ENCODE data around the gene NHEJ1. TPM values are rescaled to one million over a fixed set of nuclear protein-coding genes. Genes with fewer than 3 reads are reported as not detected.

The NHEJ1 gene
- total and polyA plus RNA-seq, 8 donors: 4.5 to 25.5 (median 11.8) TPM

DNA sequence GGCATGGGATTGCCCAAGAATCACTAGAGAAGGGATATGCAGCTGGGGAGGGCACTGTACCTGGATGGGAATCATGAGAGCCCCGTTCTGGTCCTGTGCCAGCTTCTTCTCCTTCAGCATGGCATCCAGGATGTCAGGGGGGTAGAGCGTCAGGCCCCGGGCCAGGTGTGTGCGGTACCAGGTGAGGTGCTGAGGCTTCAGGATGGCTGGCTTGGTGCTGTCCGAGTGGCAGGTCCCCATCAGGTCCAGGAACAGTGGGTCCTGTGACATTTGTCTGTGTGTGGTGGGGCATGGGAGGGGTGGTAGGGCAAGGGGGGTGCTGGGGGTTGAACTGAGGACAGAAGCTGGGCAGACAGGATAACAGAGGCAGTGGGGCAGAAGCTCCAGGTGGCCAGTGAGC lies 132.5 kb downstream of the NHEJ1 start:
- TF ChIP-seq CTCF (IDR thresholded peaks at IDR 0.05) (no peak), POLR2AphosphoS5 (IDR thresholded peaks at IDR 0.05) (no peak), POLR2A (IDR thresholded peaks at IDR 0.05) (no peak), EP300 (IDR thresholded peaks at IDR 0.05) (no peak)
- H3K9me3 ChIP-seq: no peaks in the 10 kb centered on the region
- H3K27ac ChIP-seq: no peak overlapping the region
- H3K4me1 ChIP-seq: no peaks in the 10 kb centered on the region
- H3K4me3 ChIP-seq: no peak overlapping the region
- intact Hi-C loops (cut with DNase I; ENCODE audit: low total_unique reads): loop anchor here (10.0 kb wide), 2 partner anchors 127 to 277 kb away; partner anchors contain the start of gene PTPRN
- no peaks in the 10 kb centered on the region for H3K36me3 ChIP-seq
- DNase-seq: no peak
- WGBS, 5 donors: 69 to 81% (median 76%) methylated on average over 5 of the region's 5 CpGs
- H3K27me3 ChIP-seq: peaks cover 0 to 55% (median 6%) of the 10 kb centered on the region in 3 donors

GRCh38 chr2:219027511-219028055 lies 133.0 kb downstream of the NHEJ1 start:
- DNase-seq: no peak
- Histone ChIP-seq H3K27me3 (peaks cover 0 to 51% (median 6%) of the 10 kb centered on the region in 3 donors), H3K4me3 (no peak overlapping the region), H3K27ac (no peak overlapping the region), H3K9me3 (no peaks in the 10 kb centered on the region), H3K36me3 (no peaks in the 10 kb centered on the region), H3K4me1 (no peaks in the 10 kb centered on the region)
- intact Hi-C loops (cut with DNase I; ENCODE audit: low total_unique reads): loop anchor here (10.0 kb wide), 2 partner anchors 127 to 277 kb away; partner anchors contain the start of gene PTPRN
- 87 to 96% (median 94%) methylated on average over 22 of the region's 22 CpGs for WGBS, 5 donors
- no peak for TF ChIP-seq CTCF (IDR thresholded peaks at IDR 0.05)
- TF ChIP-seq POLR2AphosphoS5 (IDR thresholded peaks at IDR 0.05): no peak
- TF ChIP-seq EP300 (IDR thresholded peaks at IDR 0.05): no peak
- no peak for TF ChIP-seq POLR2A (IDR thresholded peaks at IDR 0.05)

- Histone ChIP-seq H3K27ac (no peak overlapping the region), H3K9me3 (no peaks in the 10 kb centered on the region), H3K27me3 (peaks cover 0 to 51% (median 6%) of the 10 kb centered on the region in 3 donors), H3K4me3 (no peak overlapping the region), H3K36me3 (no peaks in the 10 kb centered on the region), H3K4me1 (no peaks in the 10 kb centered on the region)
- TF ChIP-seq POLR2AphosphoS5 (IDR thresholded peaks at IDR 0.05) (no peak), POLR2A (IDR thresholded peaks at IDR 0.05) (no peak), CTCF (IDR thresholded peaks at IDR 0.05) (no peak), EP300 (IDR thresholded peaks at IDR 0.05) (no peak)
- WGBS, 5 donors: 83 to 92% (median 86%) methylated on average over 4 to 7 of the region's 7 CpGs
- intact Hi-C loops (cut with DNase I; ENCODE audit: low total_unique reads): loop anchor here (10.0 kb wide), 2 partner anchors 128 to 278 kb away; partner anchors contain the start of gene PTPRN
- no peak for DNase-seq
These were observed 133.7 kb downstream of the NHEJ1 start for GRCh38 chr2:219026946-219027345.

DNA sequence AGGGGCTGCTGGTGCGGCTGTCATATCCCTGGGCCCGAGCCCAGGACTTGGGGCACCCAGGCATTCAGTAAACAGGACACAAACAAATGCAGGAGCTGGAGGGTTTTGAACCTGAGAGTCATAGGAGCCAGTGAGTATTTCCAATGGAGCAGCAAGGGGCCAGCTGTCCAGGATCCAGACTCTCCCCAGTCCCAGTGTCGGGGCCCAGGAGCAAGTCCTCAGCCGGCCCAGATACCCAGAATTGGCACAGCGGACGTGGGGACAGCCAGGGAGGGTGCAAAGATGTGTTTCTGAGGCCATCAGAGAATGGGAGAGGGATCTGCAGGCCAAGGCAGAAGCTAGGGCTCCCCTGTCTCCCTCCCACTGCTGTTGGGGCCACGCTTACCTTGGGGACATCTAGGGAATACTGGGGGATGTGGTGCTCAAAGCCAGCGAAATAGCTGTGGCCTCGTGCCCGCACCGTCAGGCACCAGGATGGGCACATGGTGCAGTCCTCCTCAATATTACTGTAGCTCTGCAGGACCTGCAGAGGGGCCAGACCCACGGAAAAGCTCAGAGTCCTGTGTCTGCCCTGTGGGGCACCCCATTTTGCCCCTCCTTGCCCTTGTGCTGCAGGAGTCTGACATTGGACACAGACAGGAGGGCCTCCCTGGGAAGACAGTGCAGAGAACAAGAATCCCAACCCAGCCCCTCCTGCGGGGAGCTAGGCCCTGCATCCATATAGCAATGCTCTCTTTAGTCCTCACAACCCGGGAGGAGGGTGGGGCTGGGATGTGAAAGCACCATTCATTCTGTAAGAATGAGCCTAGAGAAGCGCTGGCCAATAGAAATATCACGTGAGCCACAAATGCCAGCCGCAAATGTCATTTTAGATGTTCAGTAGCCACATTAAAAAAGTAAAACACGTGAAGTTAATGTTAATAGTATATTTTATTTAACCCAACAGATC lies 134.7 kb downstream of the NHEJ1 start:
- no peak overlapping the region for H3K4me3 ChIP-seq
- 80 to 91% (median 87%) methylated on average over 14 to 18 of the region's 18 CpGs for WGBS, 5 donors
- intact Hi-C loops (cut with DNase I; ENCODE audit: low total_unique reads): loop anchor here (10.0 kb wide), 2 partner anchors 129 to 279 kb away; partner anchors contain the start of gene PTPRN

More for the DNA sequence above, 134.7 kb downstream of the NHEJ1 start:
- Histone ChIP-seq H3K27me3 (peaks cover 0 to 50% (median 5%) of the 10 kb centered on the region in 3 donors), H3K27ac (no peak overlapping the region), H3K9me3 (no peaks in the 10 kb centered on the region), H3K36me3 (no peaks in the 10 kb centered on the region), H3K4me1 (no peaks in the 10 kb centered on the region)
- no peak for DNase-seq
- TF ChIP-seq EP300 (IDR thresholded peaks at IDR 0.05): no peak
- no peak for TF ChIP-seq POLR2A (IDR thresholded peaks at IDR 0.05)
- no peak for TF ChIP-seq POLR2AphosphoS5 (IDR thresholded peaks at IDR 0.05)
- no peak for TF ChIP-seq CTCF (IDR thresholded peaks at IDR 0.05)
